DMS114 treated with DMSO at 0.1 percent for 48 hours (cell line): ENCODE data around the gene TMEM51.
"Not testable (repeated sequence)": the region's sequence is repeated elsewhere in the genome, so short reads cannot be mapped to it uniquely, and the experiment has no call there.

Source experiments
- DNase-seq: peaks from one replicate; lab custom pipeline; 2025; ENCODE audit not compliant: unreplicated experiment; lab: John Stamatoyannopoulos, UW

TMEM51 gene

GRCh38 chr1:15153842-15154479, 414 bp downstream of the TMEM51 start:
- no peak for DNase-seq

GRCh38 chr1:15154480-15155036, 1.0 kb downstream of the TMEM51 start:
- DNase-seq: no peak

GRCh38 chr1:15155191-15155590, 1.6 kb downstream of the TMEM51 start:
- DNase-seq: no peak

- no peak for DNase-seq
Measured at GRCh38 chr1:15155888-15156741, 2.6 kb downstream of the TMEM51 start.

- DNase-seq: no peak
Measured at GRCh38 chr1:15156807-15157380, 3.3 kb downstream of the TMEM51 start.

GRCh38 chr1:15157524-15158399, 4.2 kb downstream of the TMEM51 start:
- DNase-seq: no peak

GRCh38 chr1:15158506-15159165, 5.1 kb downstream of the TMEM51 start:
- DNase-seq: no peak

GRCh38 chr1:15159166-15159555, 5.6 kb downstream of the TMEM51 start:
- no peak for DNase-seq

- no peak for DNase-seq
Measured at GRCh38 chr1:15160626-15161025, 7.1 kb downstream of the TMEM51 start.

- DNase-seq: no peak
Measured at GRCh38 chr1:15167386-15167785, 13.8 kb downstream of the TMEM51 start.

- no peak for DNase-seq
Measured at GRCh38 chr1:15168479-15168878, 14.9 kb downstream of the TMEM51 start.

- DNase-seq: no peak
Measured at GRCh38 chr1:15170071-15170470, 16.5 kb downstream of the TMEM51 start.

- no peak for DNase-seq
Measured at GRCh38 chr1:15171271-15171908, 17.8 kb downstream of the TMEM51 start.

GRCh38 chr1:15172405-15173259, 19.1 kb downstream of the TMEM51 start:
- DNase-seq: no peak

- DNase-seq: no peak
Measured at GRCh38 chr1:15173863-15174614, 20.5 kb downstream of the TMEM51 start.

GRCh38 chr1:15174615-15174983, 21.1 kb downstream of the TMEM51 start:
- no peak for DNase-seq

GRCh38 chr1:15175324-15176094, 22.0 kb downstream of the TMEM51 start:
- not testable (repeated sequence) for DNase-seq

- no peak for DNase-seq
Measured at GRCh38 chr1:15176120-15176519, 22.6 kb downstream of the TMEM51 start.
